ENCODE measurements around the gene IRF2BP2. TPM values are rescaled to one million over a fixed set of nuclear protein-coding genes. Genes with fewer than 3 reads are reported as not detected.
A peak's percentile ranks its signal among the peaks of the same experiment; 100 is the strongest.

The IRF2BP2 gene
- total and polyA plus RNA-seq, 2 of the 13 experiments (the other 11 are each of a cell fraction or from before 2014, with no cell fraction given): 140 to 147 TPM

DNA sequence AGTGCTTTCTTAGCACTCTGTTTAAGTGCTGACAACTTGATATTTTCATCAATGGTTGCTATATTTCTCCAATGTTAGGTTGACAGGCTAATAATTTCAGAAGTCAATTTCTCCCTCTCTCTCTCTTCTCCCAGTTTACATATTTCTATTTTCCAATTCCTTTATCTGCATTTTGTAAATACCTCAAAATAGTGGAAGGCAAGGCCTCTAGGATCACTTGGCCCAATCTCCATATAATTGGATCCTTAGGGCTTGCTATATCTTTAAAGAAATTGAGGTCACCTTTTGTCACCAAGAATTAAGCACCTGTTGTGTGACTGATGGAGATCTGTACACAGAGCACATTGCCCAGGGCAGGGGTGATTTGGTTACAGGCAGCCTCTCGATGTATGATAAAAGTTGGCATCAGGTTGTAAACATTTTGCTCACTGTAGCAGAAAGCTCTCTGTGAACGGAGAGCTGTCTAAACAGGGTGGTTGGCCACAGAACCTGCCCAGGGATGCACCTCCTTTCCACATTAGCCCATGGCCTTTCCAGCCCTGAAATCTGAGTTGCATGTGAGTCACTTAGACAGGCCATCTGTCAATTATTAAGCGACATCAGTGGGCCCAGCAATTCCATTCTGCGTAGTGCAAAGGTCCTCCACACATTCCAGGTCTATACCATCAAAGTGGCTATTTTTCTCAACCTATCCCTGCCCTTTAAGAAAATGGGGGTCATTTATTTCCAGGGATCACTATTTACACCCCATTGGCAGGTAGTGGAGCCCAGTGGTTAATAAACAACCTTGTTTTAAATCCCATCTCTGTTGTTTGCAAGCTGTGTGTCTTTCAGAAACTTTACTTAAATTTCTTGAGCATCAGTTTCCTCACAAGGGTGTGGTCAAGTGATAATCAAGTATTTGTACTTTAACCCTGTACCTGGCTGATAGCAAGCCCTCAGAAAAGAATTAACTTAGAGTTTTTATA is 29.1 kb upstream of the IRF2BP2 start (continued):
- TF ChIP-seq, protein P1, sequence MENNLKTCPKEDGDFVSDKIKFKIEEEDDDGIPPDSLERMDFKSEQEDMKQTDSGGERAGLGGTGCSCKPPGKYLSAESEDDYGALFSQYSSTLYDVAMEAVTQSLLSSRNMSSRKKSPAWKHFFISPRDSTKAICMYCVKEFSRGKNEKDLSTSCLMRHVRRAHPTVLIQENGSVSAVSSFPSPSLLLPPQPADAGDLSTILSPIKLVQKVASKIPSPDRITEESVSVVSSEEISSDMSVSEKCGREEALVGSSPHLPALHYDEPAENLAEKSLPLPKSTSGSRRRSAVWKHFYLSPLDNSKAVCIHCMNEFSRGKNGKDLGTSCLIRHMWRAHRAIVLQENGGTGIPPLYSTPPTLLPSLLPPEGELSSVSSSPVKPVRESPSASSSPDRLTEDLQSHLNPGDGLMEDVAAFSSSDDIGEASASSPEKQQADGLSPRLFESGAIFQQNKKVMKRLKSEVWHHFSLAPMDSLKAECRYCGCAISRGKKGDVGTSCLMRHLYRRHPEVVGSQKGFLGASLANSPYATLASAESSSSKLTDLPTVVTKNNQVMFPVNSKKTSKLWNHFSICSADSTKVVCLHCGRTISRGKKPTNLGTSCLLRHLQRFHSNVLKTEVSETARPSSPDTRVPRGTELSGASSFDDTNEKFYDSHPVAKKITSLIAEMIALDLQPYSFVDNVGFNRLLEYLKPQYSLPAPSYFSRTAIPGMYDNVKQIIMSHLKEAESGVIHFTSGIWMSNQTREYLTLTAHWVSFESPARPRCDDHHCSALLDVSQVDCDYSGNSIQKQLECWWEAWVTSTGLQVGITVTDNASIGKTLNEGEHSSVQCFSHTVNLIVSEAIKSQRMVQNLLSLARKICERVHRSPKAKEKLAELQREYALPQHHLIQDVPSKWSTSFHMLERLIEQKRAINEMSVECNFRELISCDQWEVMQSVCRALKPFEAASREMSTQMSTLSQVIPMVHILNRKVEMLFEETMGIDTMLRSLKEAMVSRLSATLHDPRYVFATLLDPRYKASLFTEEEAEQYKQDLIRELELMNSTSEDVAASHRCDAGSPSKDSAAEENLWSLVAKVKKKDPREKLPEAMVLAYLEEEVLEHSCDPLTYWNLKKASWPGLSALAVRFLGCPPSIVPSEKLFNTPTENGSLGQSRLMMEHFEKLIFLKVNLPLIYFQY (CRISPR knock-in tag; IDR thresholded peaks at IDR 0.05; ENCODE audit: borderline replicate concordance): peak; percentile 65; the same call in 1 of the 2 replicates
- TF ChIP-seq HNRNPLL (IDR thresholded peaks at IDR 0.05; ENCODE audit: low read depth, low read length, poor library complexity, severe bottlenecking) (no peak), ZNF737 (CRISPR knock-in tag; IDR thresholded peaks at IDR 0.05; ENCODE audit: borderline replicate concordance) (no peak), NR2F2 (IDR thresholded peaks at IDR 0.05; ENCODE audit: borderline replicate concordance, low read depth) (peak; percentile 59; the same call in 1 of the 2 replicates), CEBPG (CRISPR knock-in tag; IDR thresholded peaks at IDR 0.05) (peak; percentile 68), HOXD1 (CRISPR knock-in tag; IDR thresholded peaks at IDR 0.05) (0 out of 2 replicates have a peak, but pooled peaks have one; percentile 81), ZNF619 (CRISPR knock-in tag; IDR thresholded peaks at IDR 0.05) (no peak), ERF (CRISPR knock-in tag; IDR thresholded peaks at IDR 0.05) (peak; percentile 80; the same call in 1 of the 2 replicates), ZFP82 (CRISPR knock-in tag; IDR thresholded peaks at IDR 0.05; ENCODE audit: borderline replicate concordance) (no peak), ZNF350 (CRISPR knock-in tag; IDR thresholded peaks at IDR 0.05; ENCODE audit: borderline replicate concordance, low read depth) (peak; percentile 49; the same call in 1 of the 2 replicates), ZBTB34 (CRISPR knock-in tag; IDR thresholded peaks at IDR 0.05) (no peak), ZNF790 (CRISPR knock-in tag; IDR thresholded peaks at IDR 0.05; ENCODE audit: borderline replicate concordance) (no peak), ZNF546 (CRISPR knock-in tag; conservative IDR thresholded peaks at IDR 0.05) (no peak), ETS1 (CRISPR knock-in tag; IDR thresholded peaks at IDR 0.05) (no peak), PRMT3 (CRISPR knock-in tag; IDR thresholded peaks at IDR 0.05; ENCODE audit: borderline replicate concordance, low read depth) (no peak), RCOR2 (CRISPR knock-in tag; IDR thresholded peaks at IDR 0.05) (peak; percentile 50; the same call in 1 of the 2 replicates), ARID4A (CRISPR knock-in tag; IDR thresholded peaks at IDR 0.05; ENCODE audit: borderline replicate concordance) (peak; percentile 58; the same call in 1 of the 2 replicates)

All from HepG2 (cell line).